ENCODE data around the gene FCGR3B.

FCGR3B gene

GRCh38 chr1:161631076-161631475 lies at the start of gene FCGR3B:
Gene FCGR3B (minus strand): TSS chr1:161631176. CDS start chr1:161631094, 82 bp downstream.
- H3K27ac ChIP-seq (ENCODE audit: low read depth, low read length, poor library complexity, severe bottlenecking): no peak within 1 kb of the TSS

GRCh38 chr1:161678500-161678899 lies 47.5 kb upstream of the FCGR3B start:
- Histone ChIP-seq H3K4me3 (ENCODE audit: low read depth, low read length, poor library complexity, severe bottlenecking) (no peak overlapping the region), H3K36me3 (ENCODE audit: insufficient read depth, low read length) (peaks cover 42% of the 10 kb centered on the region), H3K9me3 (ENCODE audit: low read length) (no peaks in the 10 kb centered on the region), H3K9me2 (ENCODE audit: low read depth, low read length) (no peaks in the 10 kb centered on the region), H3F3A (ENCODE audit: insufficient read depth, low read length) (no peaks in the 10 kb centered on the region), H3K27me3 (ENCODE audit: insufficient read depth, low read length) (no peaks in the 10 kb centered on the region), H3K4me1 (ENCODE audit: insufficient read depth, low read length, severe bottlenecking) (no peaks in the 10 kb centered on the region), H4K20me1 (ENCODE audit: insufficient read depth, low read length) (no peaks in the 10 kb centered on the region), H3K4me2 (ENCODE audit: low read length) (no peak overlapping the region), H3K79me2 (ENCODE audit: insufficient read depth, low read length) (no peaks in the 10 kb centered on the region), H2AFZ (ENCODE audit: low read length) (no peak overlapping the region), H3K27ac (ENCODE audit: low read depth, low read length, poor library complexity, severe bottlenecking) (no peak overlapping the region), H3K9ac (ENCODE audit: low read length) (no peak overlapping the region)
- TF ChIP-seq EZH2 (IDR thresholded peaks at IDR 0.05; ENCODE audit: borderline replicate concordance, low read length) (no peak), CTCF (IDR thresholded peaks at IDR 0.05; ENCODE audit: low read length) (no peak)

More at GRCh38 chr1:161631076-161631475, at the start of gene FCGR3B:
- no peak within 1 kb of the TSS for H3K4me2 ChIP-seq (ENCODE audit: low read length)
- TF ChIP-seq CTCF (IDR thresholded peaks at IDR 0.05; ENCODE audit: low read length): no peak
- no peak for TF ChIP-seq EZH2 (IDR thresholded peaks at IDR 0.05; ENCODE audit: borderline replicate concordance, low read length)
- no peaks in the 10 kb centered on the region for H3F3A ChIP-seq (ENCODE audit: insufficient read depth, low read length)
- H2AFZ ChIP-seq (ENCODE audit: low read length): no peak within 1 kb of the TSS
- no peaks in the 10 kb centered on the region for H3K4me1 ChIP-seq (ENCODE audit: insufficient read depth, low read length, severe bottlenecking)
- no peak within 1 kb of the TSS for H3K9ac ChIP-seq (ENCODE audit: low read length)
- H3K27me3 ChIP-seq (ENCODE audit: insufficient read depth, low read length): no peaks in the 10 kb centered on the region
- H3K4me3 ChIP-seq (ENCODE audit: low read depth, low read length, poor library complexity, severe bottlenecking): no peak within 1 kb of the TSS
- H3K79me2 ChIP-seq (ENCODE audit: insufficient read depth, low read length): no peaks in the 10 kb centered on the region
- H3K9me2 ChIP-seq (ENCODE audit: low read depth, low read length): no peaks in the 10 kb centered on the region
- no peaks in the 10 kb centered on the region for H3K36me3 ChIP-seq (ENCODE audit: insufficient read depth, low read length)
- no peaks in the 10 kb centered on the region for H4K20me1 ChIP-seq (ENCODE audit: insufficient read depth, low read length)
- no peaks in the 10 kb centered on the region for H3K9me3 ChIP-seq (ENCODE audit: low read length)

GRCh38 chr1:161676958-161677689 lies 46.1 kb upstream of the FCGR3B start:
- Histone ChIP-seq H3K9ac (ENCODE audit: low read length) (no peak overlapping the region), H3K27me3 (ENCODE audit: insufficient read depth, low read length) (no peaks in the 10 kb centered on the region)

More at GRCh38 chr1:161676958-161677689, 46.1 kb upstream of the FCGR3B start:
- Histone ChIP-seq H3F3A (ENCODE audit: insufficient read depth, low read length) (no peaks in the 10 kb centered on the region), H3K9me2 (ENCODE audit: low read depth, low read length) (no peaks in the 10 kb centered on the region), H3K4me3 (ENCODE audit: low read depth, low read length, poor library complexity, severe bottlenecking) (no peak overlapping the region), H3K79me2 (ENCODE audit: insufficient read depth, low read length) (no peaks in the 10 kb centered on the region), H3K9me3 (ENCODE audit: low read length) (no peaks in the 10 kb centered on the region), H3K36me3 (ENCODE audit: insufficient read depth, low read length) (peaks cover 53% of the 10 kb centered on the region), H3K27ac (ENCODE audit: low read depth, low read length, poor library complexity, severe bottlenecking) (no peak overlapping the region), H2AFZ (ENCODE audit: low read length) (no peak overlapping the region), H3K4me1 (ENCODE audit: insufficient read depth, low read length, severe bottlenecking) (no peaks in the 10 kb centered on the region), H3K4me2 (ENCODE audit: low read length) (no peak overlapping the region), H4K20me1 (ENCODE audit: insufficient read depth, low read length) (no peaks in the 10 kb centered on the region)
- no peak for TF ChIP-seq CTCF (IDR thresholded peaks at IDR 0.05; ENCODE audit: low read length)
- TF ChIP-seq EZH2 (IDR thresholded peaks at IDR 0.05; ENCODE audit: borderline replicate concordance, low read length): no peak
